GM19467 (cell line): ENCODE results near the gene CLIP2.
"Not testable (repeated sequence)": the region's sequence is repeated elsewhere in the genome, so short reads cannot be mapped to it uniquely, and the experiment has no call there.

Experiments
- ATAC-seq: cut with Tn5 transposase; IDR thresholded peaks from one replicate; pipeline ENCODE4 v1.9.1; 2021; ENCODE audit warnings: mild to moderate bottlenecking, moderate library complexity; ENCODE audit not compliant: unreplicated experiment

The CLIP2 gene

GRCh38 chr7:74401137-74401859, 112.1 kb downstream of the CLIP2 start:
- ATAC-seq, result no peak

GRCh38 chr7:74402668-74403067, 113.5 kb downstream of the CLIP2 start:
- ATAC-seq, result not testable (repeated sequence)

- ATAC-seq, result no peak
These were observed 114.5 kb downstream of the CLIP2 start for GRCh38 chr7:74403521-74404387.

- ATAC-seq, result no peak
These were observed 115.1 kb downstream of the CLIP2 start for GRCh38 chr7:74404388-74404700.

GRCh38 chr7:74404741-74405140, 115.5 kb downstream of the CLIP2 start:
- ATAC-seq, result no peak

- no peak for ATAC-seq
These were observed 116.1 kb downstream of the CLIP2 start for GRCh38 chr7:74405191-74405898.

GRCh38 chr7:74405899-74406512, 116.8 kb downstream of the CLIP2 start:
- no peak for ATAC-seq

GRCh38 chr7:74407958-74408357, 118.8 kb downstream of the CLIP2 start:
- ATAC-seq, result no peak

GRCh38 chr7:74409571-74409970, 120.4 kb downstream of the CLIP2 start:
- no peak for ATAC-seq

GRCh38 chr7:74410772-74411171, 121.6 kb downstream of the CLIP2 start:
- no peak for ATAC-seq

GRCh38 chr7:74411571-74411970, 122.4 kb downstream of the CLIP2 start:
- ATAC-seq, result not testable (repeated sequence)

GRCh38 chr7:74412056-74412455, 122.8 kb downstream of the CLIP2 start:
- no peak for ATAC-seq

GRCh38 chr7:74412603-74413002, 123.4 kb downstream of the CLIP2 start:
- no peak for ATAC-seq

GRCh38 chr7:74414595-74415333, 125.6 kb downstream of the CLIP2 start:
- not testable (repeated sequence) for ATAC-seq

GRCh38 chr7:74417419-74417971, 128.3 kb downstream of the CLIP2 start:
- no peak for ATAC-seq

- ATAC-seq, result no peak
These were observed 128.9 kb downstream of the CLIP2 start for GRCh38 chr7:74418076-74418475.

- no peak for ATAC-seq
These were observed 129.3 kb downstream of the CLIP2 start for GRCh38 chr7:74418538-74418937.

- ATAC-seq, result not testable (repeated sequence)
These were observed 130.0 kb downstream of the CLIP2 start for GRCh38 chr7:74419232-74419631.

- ATAC-seq, result no peak
These were observed 130.8 kb downstream of the CLIP2 start for GRCh38 chr7:74420006-74420405.

GRCh38 chr7:74424291-74424880, 135.2 kb downstream of the CLIP2 start:
- no peak for ATAC-seq
